Tibial nerve (tissue), 4 donors: Measurements from ENCODE around the gene CRIP3. TPM values are rescaled to one million over a fixed set of nuclear protein-coding genes. Genes with fewer than 3 reads are reported as not detected.
"Not testable (repeated sequence)": the region's sequence is repeated elsewhere in the genome, so short reads cannot be mapped to it uniquely, and the experiment has no call there.

Source experiments
- DNase-seq, 2 donors: peaks; one replicate each; pipeline ENCODE4 v3.0.0-alpha.2; 2019; ENCODE audit warnings: low spot score in 2 of 2
- H3K27ac ChIP-seq, 4 donors: fragments of 200-600 bp; sonication (generic) in 3 of 4; one replicate each; pipeline ENCODE4 v1.5.1; 2017 to 2019; ENCODE audit warnings: mild to moderate bottlenecking in 1 of 4
- H3K27me3 ChIP-seq, 2 donors: fragments of 200-600 bp; sonication (generic) in 1 of 2; one replicate each; pipeline versions ENCODE4 v1.5.1 to v1.6.0; 2017 to 2019
- H3K36me3 ChIP-seq, 3 donors: fragments of 200-600 bp; sonication (generic); one replicate each; pipeline ENCODE4 v1.5.1; 2018 to 2019
- H3K4me1 ChIP-seq, 4 donors: fragments of 200-600 bp; sonication (generic) in 3 of 4; one replicate each; pipeline ENCODE4 v1.5.1; 2017 to 2019
- H3K4me3 ChIP-seq, 4 donors: fragments of 200-600 bp; sonication (generic) in 3 of 4; one replicate each; pipeline ENCODE4 v1.5.1; 2017 to 2019; ENCODE audit warnings: mild to moderate bottlenecking in 1 of 4, moderate library complexity in 1 of 4
- H3K9me3 ChIP-seq, 4 donors: fragments of 200-600 bp; sonication (generic) in 3 of 4; one replicate each; pipeline ENCODE4 v1.5.1; 2017 to 2019
- EP300 ChIP-seq, 2 donors: sonication (generic); formaldehyde crosslinking; IDR thresholded peaks; one replicate each; pipeline ENCODE4 v1.6.1; 2017; ENCODE audit warnings: antibody characterized with exemption in 2 of 2, mild to moderate bottlenecking in 1 of 2
- POLR2A ChIP-seq, 2 donors: fragments of 450-650 bp; IDR thresholded peaks; one replicate each; pipeline ENCODE4 v1.6.1; 2017; ENCODE audit warnings: antibody characterized with exemption in 2 of 2, mild to moderate bottlenecking in 2 of 2, moderate library complexity in 2 of 2
- WGBS, 2 donors: methylation state at CpG; one replicate each; pipeline ENCODE4 v1.1.5; 2018; 5-methylcytosine and 5-hydroxymethylcytosine counted together
- total RNA-seq, 4 donors: library from RNA; depleted of rRNA; stranded (reverse); fragments of >200 nt; gene quantifications; one replicate each; pipeline ENCODE4 v1.1.0, GENCODE V29; 2016
- TF ChIP-seq, protein P1 (sequence below), 5 experiments: fragments of 200-600 bp in 3 of 5; fragments of 450-650 bp in 2 of 5; sonication (generic) in 3 of 5; IDR thresholded peaks; one replicate each; pipeline ENCODE4 v1.5.1; 2016 to 2019; ENCODE audit warnings: antibody characterized with exemption in 5 of 5, mild to moderate bottlenecking in 3 of 5, moderate library complexity in 2 of 5

CRIP3 gene
- 10 to 100 TPM in 1 of 4 donors, 1 to 10 TPM in 2, not detected in 1; 5.2 to 12.7 (median 6.1) TPM for total RNA-seq

- H3K4me1 ChIP-seq = peaks cover 0 to 13% (median 3%) of the 10 kb centered on the region in 4 donors
- no peaks in the 10 kb centered on the region for H3K9me3 ChIP-seq
- WGBS, 2 donors = 10 to 14% methylated on average over 28 to 38 of the region's 39 CpGs
- H3K27me3 ChIP-seq = peaks cover 0 to 27% of the 10 kb centered on the region in 2 donors
- H3K27ac ChIP-seq = no peak within 1 kb of the TSS
- H3K36me3 ChIP-seq = no peaks in the 10 kb centered on the region
- peak within 1 kb of the TSS in 2 of 4 donors; percentile 35 to 41 for H3K4me3 ChIP-seq
- TF ChIP-seq, protein P1, sequence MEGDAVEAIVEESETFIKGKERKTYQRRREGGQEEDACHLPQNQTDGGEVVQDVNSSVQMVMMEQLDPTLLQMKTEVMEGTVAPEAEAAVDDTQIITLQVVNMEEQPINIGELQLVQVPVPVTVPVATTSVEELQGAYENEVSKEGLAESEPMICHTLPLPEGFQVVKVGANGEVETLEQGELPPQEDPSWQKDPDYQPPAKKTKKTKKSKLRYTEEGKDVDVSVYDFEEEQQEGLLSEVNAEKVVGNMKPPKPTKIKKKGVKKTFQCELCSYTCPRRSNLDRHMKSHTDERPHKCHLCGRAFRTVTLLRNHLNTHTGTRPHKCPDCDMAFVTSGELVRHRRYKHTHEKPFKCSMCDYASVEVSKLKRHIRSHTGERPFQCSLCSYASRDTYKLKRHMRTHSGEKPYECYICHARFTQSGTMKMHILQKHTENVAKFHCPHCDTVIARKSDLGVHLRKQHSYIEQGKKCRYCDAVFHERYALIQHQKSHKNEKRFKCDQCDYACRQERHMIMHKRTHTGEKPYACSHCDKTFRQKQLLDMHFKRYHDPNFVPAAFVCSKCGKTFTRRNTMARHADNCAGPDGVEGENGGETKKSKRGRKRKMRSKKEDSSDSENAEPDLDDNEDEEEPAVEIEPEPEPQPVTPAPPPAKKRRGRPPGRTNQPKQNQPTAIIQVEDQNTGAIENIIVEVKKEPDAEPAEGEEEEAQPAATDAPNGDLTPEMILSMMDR (IDR thresholded peaks at IDR 0.05) = peak in 1 of 5 experiments; percentile 17
- TF ChIP-seq EP300 (IDR thresholded peaks at IDR 0.05) = no peak
- DNase-seq = no peak
Measured at GRCh38 chr6:43308101-43308989, at the start of gene CRIP3. CRIP3 (minus strand) TSS chr6:43308826; CDS start chr6:43308792, 34 bp downstream.

GRCh38 chr6:43355862-43356590, 47.4 kb upstream of the CRIP3 start:
- H3K27ac ChIP-seq = no peak overlapping the region
- no peaks in the 10 kb centered on the region for H3K4me1 ChIP-seq
- WGBS, 2 donors = 77 to 84% methylated on average over 2 of the region's 2 CpGs
- TF ChIP-seq POLR2A (IDR thresholded peaks at IDR 0.05) (no peak), EP300 (IDR thresholded peaks at IDR 0.05) (no peak)
- TF ChIP-seq, protein P1 (IDR thresholded peaks at IDR 0.05) = no peak
- peaks cover 0 to 92% (median 16%) of the 10 kb centered on the region in 3 donors for H3K36me3 ChIP-seq
- no peak overlapping the region for H3K4me3 ChIP-seq
- H3K9me3 ChIP-seq = no peaks in the 10 kb centered on the region
- DNase-seq = no peak
- H3K27me3 ChIP-seq = no peaks in the 10 kb centered on the region

DNA sequence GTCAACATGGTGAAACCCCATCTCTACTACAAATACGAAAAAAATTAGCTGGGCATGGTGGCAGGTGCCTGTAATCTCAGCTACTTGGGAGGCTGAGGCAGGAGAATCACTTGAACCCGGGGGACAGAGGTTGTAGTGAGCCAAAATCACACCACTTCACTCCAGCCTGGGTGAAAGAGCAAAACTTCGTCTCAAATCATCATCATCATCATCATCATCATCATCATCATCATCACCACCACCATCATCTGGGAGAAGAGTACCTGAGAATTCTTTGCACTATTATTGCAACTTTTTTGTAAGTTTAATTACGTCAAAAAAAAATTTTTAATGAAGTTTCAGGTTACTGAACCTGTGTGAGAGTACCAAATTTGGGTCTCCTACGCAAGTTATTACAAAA, 43.3 kb upstream of the CRIP3 start:
- not testable (repeated sequence) for DNase-seq, H3K4me3 ChIP-seq, H3K27ac ChIP-seq, H3K9me3 ChIP-seq, H3K4me1 ChIP-seq, H3K27me3 ChIP-seq
- H3K36me3 ChIP-seq = peaks cover 0 to 96% (median 21%) of the 10 kb centered on the region in 3 donors
- 88 to 96% methylated on average over 5 of the region's 5 CpGs for WGBS, 2 donors

GRCh38 chr6:43347444-43347843, 38.8 kb upstream of the CRIP3 start:
- no peaks in the 10 kb centered on the region for H3K4me1 ChIP-seq
- 70 to 72% methylated on average over 3 of the region's 3 CpGs for WGBS, 2 donors
- no peaks in the 10 kb centered on the region for H3K9me3 ChIP-seq
- H3K27ac ChIP-seq = no peak overlapping the region
- TF ChIP-seq, protein P1 (IDR thresholded peaks at IDR 0.05) = no peak
- no peak for TF ChIP-seq POLR2A (IDR thresholded peaks at IDR 0.05)
- TF ChIP-seq EP300 (IDR thresholded peaks at IDR 0.05) = no peak
- DNase-seq = no peak
- no peak overlapping the region for H3K4me3 ChIP-seq
- H3K36me3 ChIP-seq = peaks cover 0 to 89% (median 16%) of the 10 kb centered on the region in 3 donors
- H3K27me3 ChIP-seq = no peaks in the 10 kb centered on the region

GRCh38 chr6:43347021-43347420, 38.4 kb upstream of the CRIP3 start:
- Histone ChIP-seq H3K4me1 (no peaks in the 10 kb centered on the region), H3K27ac (no peak overlapping the region), H3K9me3 (no peaks in the 10 kb centered on the region), H3K27me3 (no peaks in the 10 kb centered on the region), H3K4me3 (no peak overlapping the region), H3K36me3 (peaks cover 0 to 89% (median 20%) of the 10 kb centered on the region in 3 donors)
- 74 to 79% methylated on average over 3 of the region's 3 CpGs for WGBS, 2 donors
- DNase-seq = no peak
- TF ChIP-seq EP300 (IDR thresholded peaks at IDR 0.05) (no peak), POLR2A (IDR thresholded peaks at IDR 0.05) (no peak)
- TF ChIP-seq, protein P1 (IDR thresholded peaks at IDR 0.05) = no peak

- H3K4me3 ChIP-seq = not testable (repeated sequence)
- WGBS, 2 donors = 96% methylated on average over 11 of the region's 11 CpGs
Measured at GRCh38 chr6:43346243-43346642, 37.6 kb upstream of the CRIP3 start.

More at GRCh38 chr6:43346243-43346642, 37.6 kb upstream of the CRIP3 start:
- H3K4me1 ChIP-seq, H3K9me3 ChIP-seq, H3K27ac ChIP-seq, DNase-seq, H3K27me3 ChIP-seq: not testable (repeated sequence)
- peaks cover 0 to 89% (median 21%) of the 10 kb centered on the region in 3 donors for H3K36me3 ChIP-seq
